Measurements from ENCODE around the gene WDR86.

WDR86 gene

DNA sequence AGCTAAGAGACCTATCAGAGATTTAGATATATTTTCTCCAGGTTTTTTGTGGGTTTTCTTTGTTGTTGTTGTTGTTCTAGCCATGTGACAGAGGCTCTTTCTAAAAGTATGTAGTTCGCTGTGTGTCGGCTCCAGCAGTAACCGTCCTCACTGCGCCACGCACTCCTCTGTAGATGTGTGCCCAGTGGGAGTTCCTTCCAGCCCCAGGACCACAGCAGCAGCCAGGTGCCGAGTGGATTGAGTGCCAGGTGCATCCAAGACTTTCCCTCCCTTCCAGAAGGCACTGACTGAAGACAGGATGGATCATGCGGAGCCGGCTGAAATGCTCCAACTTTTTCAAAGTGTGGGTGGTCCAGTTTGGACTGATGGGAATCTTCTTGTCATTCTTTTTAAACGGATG lies 31.8 kb downstream of the WDR86 start:
- TF ChIP-seq EZH2phosphoT487 (IDR thresholded peaks at IDR 0.05; ENCODE audit: borderline replicate concordance, low read length) = no peak
- TF ChIP-seq, protein P1, sequence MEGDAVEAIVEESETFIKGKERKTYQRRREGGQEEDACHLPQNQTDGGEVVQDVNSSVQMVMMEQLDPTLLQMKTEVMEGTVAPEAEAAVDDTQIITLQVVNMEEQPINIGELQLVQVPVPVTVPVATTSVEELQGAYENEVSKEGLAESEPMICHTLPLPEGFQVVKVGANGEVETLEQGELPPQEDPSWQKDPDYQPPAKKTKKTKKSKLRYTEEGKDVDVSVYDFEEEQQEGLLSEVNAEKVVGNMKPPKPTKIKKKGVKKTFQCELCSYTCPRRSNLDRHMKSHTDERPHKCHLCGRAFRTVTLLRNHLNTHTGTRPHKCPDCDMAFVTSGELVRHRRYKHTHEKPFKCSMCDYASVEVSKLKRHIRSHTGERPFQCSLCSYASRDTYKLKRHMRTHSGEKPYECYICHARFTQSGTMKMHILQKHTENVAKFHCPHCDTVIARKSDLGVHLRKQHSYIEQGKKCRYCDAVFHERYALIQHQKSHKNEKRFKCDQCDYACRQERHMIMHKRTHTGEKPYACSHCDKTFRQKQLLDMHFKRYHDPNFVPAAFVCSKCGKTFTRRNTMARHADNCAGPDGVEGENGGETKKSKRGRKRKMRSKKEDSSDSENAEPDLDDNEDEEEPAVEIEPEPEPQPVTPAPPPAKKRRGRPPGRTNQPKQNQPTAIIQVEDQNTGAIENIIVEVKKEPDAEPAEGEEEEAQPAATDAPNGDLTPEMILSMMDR (IDR thresholded peaks at IDR 0.05; ENCODE audit: low read depth, low read length, poor library complexity, severe bottlenecking) = no peak
- H3K36me3 ChIP-seq (ENCODE audit: control insufficient read depth, low read length) = peaks cover 13% of the 10 kb centered on the region
- H4K20me1 ChIP-seq (ENCODE audit: control insufficient read depth, insufficient read depth, low read depth, low read length) = 0 out of 2 replicates have a peak, but pooled peaks cover 4% of the 10 kb centered on the region

GRCh38 chr7:151377406-151377805 lies 32.4 kb downstream of the WDR86 start:
- Histone ChIP-seq H3F3A (ENCODE audit: control insufficient read depth, insufficient read depth) (no peaks in the 10 kb centered on the region), H3K4me2 (ENCODE audit: low read length) (no peak overlapping the region), H3K4me3 (ENCODE audit: low read length) (no peak overlapping the region), H3K36me3 (ENCODE audit: control insufficient read depth, low read length) (peaks cover 13% of the 10 kb centered on the region), H3K79me2 (ENCODE audit: control insufficient read depth, low read length) (no peaks in the 10 kb centered on the region), H3K9me2 (replicated peaks; ENCODE audit: control insufficient read depth, low read length) (no peaks in the 10 kb centered on the region), H3K9me3 (ENCODE audit: control insufficient read depth, insufficient read depth, low read length) (no peaks in the 10 kb centered on the region), H3K27ac (ENCODE audit: low read depth, low read length) (no peak overlapping the region), H3K27me3 (ENCODE audit: control insufficient read depth, low read length) (peaks cover 17% of the 10 kb centered on the region), H4K20me1 (ENCODE audit: control insufficient read depth, insufficient read depth, low read depth, low read length) (0 out of 2 replicates have a peak, but pooled peaks cover 4% of the 10 kb centered on the region), H3K4me1 (ENCODE audit: control insufficient read depth, low read length) (peaks cover 16% of the 10 kb centered on the region)
- TF ChIP-seq, protein P1 (IDR thresholded peaks at IDR 0.05; ENCODE audit: low read depth, low read length, poor library complexity, severe bottlenecking) = no peak
- no peak for TF ChIP-seq EZH2phosphoT487 (IDR thresholded peaks at IDR 0.05; ENCODE audit: borderline replicate concordance, low read length)

More for the DNA sequence above, 31.8 kb downstream of the WDR86 start:
- no peaks in the 10 kb centered on the region for H3K9me2 ChIP-seq (replicated peaks; ENCODE audit: control insufficient read depth, low read length)
- peaks cover 16% of the 10 kb centered on the region for H3K4me1 ChIP-seq (ENCODE audit: control insufficient read depth, low read length)
- H3K27me3 ChIP-seq (ENCODE audit: control insufficient read depth, low read length) = peaks cover 21% of the 10 kb centered on the region
- no peak overlapping the region for H3K27ac ChIP-seq (ENCODE audit: low read depth, low read length)
- no peaks in the 10 kb centered on the region for H3K9me3 ChIP-seq (ENCODE audit: control insufficient read depth, insufficient read depth, low read length)
- no peak overlapping the region for H3K4me3 ChIP-seq (ENCODE audit: low read length)
- no peaks in the 10 kb centered on the region for H3F3A ChIP-seq (ENCODE audit: control insufficient read depth, insufficient read depth)
- H3K4me2 ChIP-seq (ENCODE audit: low read length) = no peak overlapping the region
- H3K79me2 ChIP-seq (ENCODE audit: control insufficient read depth, low read length) = no peaks in the 10 kb centered on the region

- H3K9me3 ChIP-seq (ENCODE audit: control insufficient read depth, insufficient read depth, low read length) = no peaks in the 10 kb centered on the region
- no peaks in the 10 kb centered on the region for H3K9me2 ChIP-seq (replicated peaks; ENCODE audit: control insufficient read depth, low read length)
- H4K20me1 ChIP-seq (ENCODE audit: control insufficient read depth, insufficient read depth, low read depth, low read length) = 0 out of 2 replicates have a peak, but pooled peaks cover 4% of the 10 kb centered on the region
- H3K79me2 ChIP-seq (ENCODE audit: control insufficient read depth, low read length) = no peaks in the 10 kb centered on the region
- no peak overlapping the region for H3K27ac ChIP-seq (ENCODE audit: low read depth, low read length)
- no peak overlapping the region for H3K4me2 ChIP-seq (ENCODE audit: low read length)
- no peak overlapping the region for H3K4me3 ChIP-seq (ENCODE audit: low read length)
- H3K27me3 ChIP-seq (ENCODE audit: control insufficient read depth, low read length) = peaks cover 6% of the 10 kb centered on the region
- peaks cover 10% of the 10 kb centered on the region for H3K4me1 ChIP-seq (ENCODE audit: control insufficient read depth, low read length)
- H3F3A ChIP-seq (ENCODE audit: control insufficient read depth, insufficient read depth) = no peaks in the 10 kb centered on the region
- peaks cover 13% of the 10 kb centered on the region for H3K36me3 ChIP-seq (ENCODE audit: control insufficient read depth, low read length)
- TF ChIP-seq, protein P1 (IDR thresholded peaks at IDR 0.05; ENCODE audit: low read depth, low read length, poor library complexity, severe bottlenecking) = no peak
- TF ChIP-seq EZH2phosphoT487 (IDR thresholded peaks at IDR 0.05; ENCODE audit: borderline replicate concordance, low read length) = no peak
Observed at GRCh38 chr7:151376218-151376902, 33.5 kb downstream of the WDR86 start.

All from DOHH2 (cell line).